HCT116 (cell line): ENCODE results near the gene TENM4. TPM values are rescaled to one million over a fixed set of nuclear protein-coding genes. Genes with fewer than 3 reads are reported as not detected.

Experiments
- ATAC-seq: fragments of 200-7000 bp; cut with Tn5 transposase; 2 replicates; pipeline ENCODE4 v1.9.1; 2020; ENCODE audit warnings: mild to moderate bottlenecking, moderate library complexity
- BruUV-seq: library from RNA; stranded (reverse); fragments of 400-500 nt; replicated peaks from 2 replicates; lab custom pipeline; 2021; lab: Mats Ljungman, UMichigan
- CTCF ChIA-PET: fragments of 300-600 bp; sonication (Branson Sonifier 250); formaldehyde crosslinking; loops from one replicate; lab custom pipeline; 2021; ENCODE audit warnings: antibody characterized with exemption; lab: Charles Lee
- POLR2A ChIA-PET: fragments of 300-600, 350-600 bp; sonication (Branson Sonifier 250); formaldehyde crosslinking; loops from one replicate; lab custom pipeline; 2021; ENCODE audit warnings: antibody characterized with exemption; lab: Charles Lee
- RAD21 ChIA-PET, 2 experiments: fragments of 300-600 bp; sonication (Branson Sonifier 250); formaldehyde crosslinking; loops; one replicate each; lab custom pipeline; 2023; ENCODE audit warnings: low total read pairs in 2 of 2; ENCODE audit not compliant: uncharacterized antibody in 2 of 2, unreplicated experiment in 2 of 2, low non-redundant PET in 1 of 2; lab: Charles Lee
- DNase-seq: peaks from one replicate; pipeline ENCODE4 v3.0.0-alpha.2; 2010; ENCODE audit warnings: low read depth, low spot score
- H2AFZ ChIP-seq: fragments of 200-600 bp; shearing (Covaris generic), sonication (generic); 2 replicates; pipeline ENCODE4 v1.6.1; 2017; ENCODE audit warnings: low read depth, mixed run types, mixed read lengths, antibody characterized with exemption, low read length; ENCODE audit not compliant: poor library complexity, severe bottlenecking
- H3K27ac ChIP-seq: 2 replicates; pipeline ENCODE4 v1.5.1; 2012; ENCODE audit warnings: low read depth, low read length
- H3K27me3 ChIP-seq: fragments of 200-600 bp; sonication (generic); 2 replicates; pipeline ENCODE4 v1.6.1; 2016; ENCODE audit warnings: mixed run types, low read length, mixed read lengths; ENCODE audit not compliant: insufficient read depth
- H3K36me3 ChIP-seq, 2 experiments: fragments of 200-500 bp in 1 of 2; fragments of 200-600 bp in 1 of 2; sonication (Bioruptor generic) in 1 of 2; sonication (generic) in 1 of 2; 2 replicates each; pipeline versions ENCODE4 v1.5.1 to v1.6.1; 2014 to 2016; ENCODE audit warnings: low read length in 2 of 2, inconsistent platforms in 1 of 2, mixed read lengths in 1 of 2, mixed run types in 1 of 2; ENCODE audit not compliant: insufficient read depth in 2 of 2, control insufficient read depth in 1 of 2
- H3K4me1 ChIP-seq, 2 experiments: fragments of 200-600 bp in 1 of 2; sonication (generic) in 1 of 2; 2 replicates each; pipeline versions ENCODE4 v1.5.1 to v1.6.1; 2012 to 2017; ENCODE audit warnings: low read length in 2 of 2, inconsistent platforms in 1 of 2, mild to moderate bottlenecking in 1 of 2, mixed read lengths in 1 of 2, mixed run types in 1 of 2, moderate library complexity in 1 of 2; ENCODE audit not compliant: insufficient read depth in 2 of 2, control insufficient read depth in 1 of 2
- H3K4me2 ChIP-seq: fragments of 200-600 bp; sonication (generic); 2 replicates; pipeline ENCODE4 v1.6.1; 2017; ENCODE audit warnings: mixed run types, low read length, mixed read lengths
- H3K4me3 ChIP-seq, 2 experiments: fragments of 200-600 bp in 1 of 2; sonication (generic) in 1 of 2; replicated peaks in 1 of 2; 2 replicates each; pipeline ENCODE4 v1.5.1; 2011 to 2016; ENCODE audit warnings: low read length in 2 of 2, control low read depth in 1 of 2, low read depth in 1 of 2, mild to moderate bottlenecking in 1 of 2, mixed read lengths in 1 of 2, mixed run types in 1 of 2
- H3K79me2 ChIP-seq: fragments of 200-600 bp; sonication (generic); 2 replicates; pipeline ENCODE4 v1.6.1; 2017; ENCODE audit warnings: mild to moderate bottlenecking, mixed run types, low read length, moderate library complexity, mixed read lengths; ENCODE audit not compliant: insufficient read depth
- H3K9ac ChIP-seq: fragments of 200-600 bp; sonication (generic); 2 replicates; pipeline ENCODE4 v1.6.1; 2016; ENCODE audit warnings: low read length, mixed read lengths
- H3K9me2 ChIP-seq: fragments of 200-600 bp; sonication (generic), shearing (Covaris generic); 2 replicates; pipeline ENCODE4 v1.6.1; 2017; ENCODE audit warnings: mixed run types, mild to moderate bottlenecking, moderate library complexity; ENCODE audit not compliant: insufficient read depth
- H3K9me3 ChIP-seq, 2 experiments: fragments of 200-500 bp in 1 of 2; fragments of 200-600 bp in 1 of 2; sonication (Bioruptor generic) in 1 of 2; sonication (generic) in 1 of 2; 2 replicates each; pipeline ENCODE4 v1.6.1; 2014 to 2017; ENCODE audit warnings: low read length in 2 of 2, mixed read lengths in 2 of 2, inconsistent platforms in 1 of 2, low read depth in 1 of 2, mild to moderate bottlenecking in 1 of 2, mixed run types in 1 of 2, moderate library complexity in 1 of 2; ENCODE audit not compliant: control insufficient read depth in 1 of 2, insufficient read depth in 1 of 2
- H4K20me1 ChIP-seq: fragments of 200-600 bp; sonication (generic), shearing (Covaris generic); 2 replicates; pipeline ENCODE4 v1.6.1; 2017; ENCODE audit warnings: mixed run types, mild to moderate bottlenecking, moderate library complexity; ENCODE audit not compliant: insufficient read depth
- CEBPB ChIP-seq: IDR thresholded peaks from 2 replicates; pipeline ENCODE4 v1.6.1; 2012; ENCODE audit warnings: low read depth
- CTCF ChIP-seq, 3 experiments: fragments of 200-600 bp in 1 of 3; sonication (generic) in 1 of 3; IDR thresholded peaks in 2 of 3; conservative IDR thresholded peaks in 1 of 3; 2 replicates each; pipeline ENCODE4 v1.5.1; 2012 to 2017; ENCODE audit warnings: low read depth in 2 of 3, low read length in 2 of 3, antibody characterized with exemption in 1 of 3, borderline replicate concordance in 1 of 3, control low read depth in 1 of 3, mild to moderate bottlenecking in 1 of 3, mixed read lengths in 1 of 3, mixed run types in 1 of 3, moderate library complexity in 1 of 3; ENCODE audit not compliant: insufficient read depth in 1 of 3
- EZH2phosphoT487 ChIP-seq: fragments of 200-600 bp; IDR thresholded peaks from 2 replicates; pipeline ENCODE4 v1.6.1; 2018; ENCODE audit warnings: antibody characterized with exemption, borderline replicate concordance
- FOSL1 ChIP-seq: IDR thresholded peaks from 2 replicates; pipeline ENCODE4 v1.6.1; 2012; ENCODE audit warnings: low read depth
- JUND ChIP-seq: IDR thresholded peaks from 2 replicates; pipeline ENCODE4 v1.6.1; 2012
- POLR2A ChIP-seq: IDR thresholded peaks from 2 replicates; pipeline ENCODE4 v1.7.0; 2011; ENCODE audit warnings: borderline replicate concordance; ENCODE audit not compliant: insufficient read depth, insufficient read length; ENCODE audit errors: extremely low read depth
- RAD21 ChIP-seq: IDR thresholded peaks from 2 replicates; pipeline ENCODE4 v1.6.1; 2012; ENCODE audit warnings: low read depth, mild to moderate bottlenecking
- REST ChIP-seq: IDR thresholded peaks from 2 replicates; pipeline ENCODE4 v1.6.1; 2012; ENCODE audit warnings: low read depth
- SP1 ChIP-seq: IDR thresholded peaks from 2 replicates; pipeline ENCODE4 v1.6.1; 2012; ENCODE audit warnings: low read depth
- TCF7L2 ChIP-seq: IDR thresholded peaks from 2 replicates; pipeline ENCODE4 v1.7.0; 2011; ENCODE audit warnings: borderline replicate concordance, inconsistent platforms; ENCODE audit not compliant: insufficient read depth, insufficient read length; ENCODE audit errors: extremely low read depth
- YY1 ChIP-seq: IDR thresholded peaks from 2 replicates; pipeline ENCODE4 v1.6.1; 2011; ENCODE audit warnings: low read length, low read depth, moderate library complexity, mild to moderate bottlenecking; ENCODE audit not compliant: insufficient replicate concordance; ENCODE audit errors: extremely low read depth
- ZBTB33 ChIP-seq: IDR thresholded peaks from 2 replicates; pipeline ENCODE4 v1.6.1; 2011; ENCODE audit warnings: mild to moderate bottlenecking, low read length, moderate library complexity; ENCODE audit not compliant: insufficient replicate concordance; ENCODE audit errors: extremely low read depth
- ZFX ChIP-seq: fragments of 450-650 bp; IDR thresholded peaks from 2 replicates; pipeline ENCODE4 v1.6.1; 2017
- ZNF274 ChIP-seq: fragments of 200-500 bp; sonication (Bioruptor generic); IDR thresholded peaks from 2 replicates; pipeline ENCODE4 v1.6.1; 2014; ENCODE audit warnings: mild to moderate bottlenecking, low read depth, low read length, inconsistent platforms
- intact Hi-C: fragments of 100-400 bp; cut with micrococcal nuclease; formaldehyde crosslinking; loops from 2 replicates; pipeline ENCODE4 v1.10.0; 2022
- total RNA-seq: library from RNA; stranded (reverse); gene quantifications from one replicate; pipeline ENCODE4 v1.2.1, GENCODE V29; 2021; ENCODE audit not compliant: unreplicated experiment
- TF ChIP-seq, protein P1 (sequence below): IDR thresholded peaks from 2 replicates; pipeline ENCODE4 v1.6.1; 2012

Gene TENM4
- total RNA-seq, 1 experiment from 2014 or later: 0.05 TPM

DNA sequence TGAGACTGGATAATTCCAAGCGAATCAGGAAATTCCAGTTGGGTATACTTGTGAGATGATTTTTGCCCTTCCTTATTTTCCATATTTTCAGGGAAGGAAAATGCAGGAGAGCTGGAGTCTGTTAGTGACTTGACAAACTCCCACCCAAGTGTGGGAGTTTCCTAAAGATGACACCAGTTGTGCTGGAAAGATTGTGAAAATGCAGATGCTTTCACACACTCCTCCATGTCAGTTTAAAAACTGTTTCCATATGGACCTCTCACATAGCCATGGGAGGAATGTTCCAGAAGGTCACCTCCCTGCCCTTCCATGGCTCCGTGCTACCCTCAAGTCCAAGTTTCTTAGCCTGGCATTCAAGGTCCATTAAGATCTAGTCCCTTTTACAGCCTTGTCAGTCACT lies 515.4 kb downstream of the TENM4 start:
- Histone ChIP-seq H3K4me2 (no peak overlapping the region), H3K9me2 (no peaks in the 10 kb centered on the region), H3K4me3 (no peak overlapping the region), H3K79me2 (no peaks in the 10 kb centered on the region), H3K36me3 (no peaks in the 10 kb centered on the region), H3K4me1 (no peaks in the 10 kb centered on the region), H3K27me3 (peaks cover 69% of the 10 kb centered on the region), H3K9ac (no peak overlapping the region), H4K20me1 (no peaks in the 10 kb centered on the region), H3K9me3 (no peaks in the 10 kb centered on the region), H3K27ac (no peak overlapping the region), H2AFZ (no peak overlapping the region)
- no peak for DNase-seq
- intact Hi-C loops: no loop called here
- no TSS peak for BruUV-seq
- ChIA-PET CTCF (no interaction called here), RAD21 (no interaction called here), POLR2A (no interaction called here)
- ATAC-seq: no peak
- no peak for TF ChIP-seq RAD21
- TF ChIP-seq ZFX: no peak
- no peak for TF ChIP-seq REST
- TF ChIP-seq POLR2A: no peak
- no peak for TF ChIP-seq YY1
- TF ChIP-seq, protein P1, sequence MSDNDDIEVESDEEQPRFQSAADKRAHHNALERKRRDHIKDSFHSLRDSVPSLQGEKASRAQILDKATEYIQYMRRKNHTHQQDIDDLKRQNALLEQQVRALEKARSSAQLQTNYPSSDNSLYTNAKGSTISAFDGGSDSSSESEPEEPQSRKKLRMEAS: no peak
- no peak for TF ChIP-seq ZBTB33
- no peak for TF ChIP-seq CTCF (IDR thresholded peaks at IDR 0.05 in 2 of 3, conservative IDR thresholded peaks at IDR 0.05 in 1 of 3; ENCODE audit: borderline replicate concordance in 1 of 3, insufficient read depth in 1 of 3, low read depth in 2 of 3, low read length in 2 of 3)
- TF ChIP-seq SP1: no peak
- no peak for TF ChIP-seq JUND
- TF ChIP-seq EZH2phosphoT487: no peak
- no peak for TF ChIP-seq FOSL1
- no peak for TF ChIP-seq ZNF274
- no peak for TF ChIP-seq CEBPB
- no peak for TF ChIP-seq TCF7L2
